HG03342 (cell line): Measurements from ENCODE around the gene TESMIN.

Experiments used
- ATAC-seq: cut with Tn5 transposase; IDR thresholded peaks from one replicate; pipeline ENCODE4 v1.9.1; 2021; ENCODE audit warnings: mild to moderate bottlenecking, moderate library complexity; ENCODE audit not compliant: unreplicated experiment

TESMIN gene

GRCh38 chr11:68663482-68664010, 87.8 kb downstream of the TESMIN start:
- ATAC-seq, result no peak

- no peak for ATAC-seq
Measured at GRCh38 chr11:68661697-68662603, 89.4 kb downstream of the TESMIN start.

GRCh38 chr11:68661014-68661413, 90.3 kb downstream of the TESMIN start:
- no peak for ATAC-seq

GRCh38 chr11:68660066-68660810, 91.1 kb downstream of the TESMIN start:
- ATAC-seq, result no peak

- ATAC-seq, result no peak
Measured at GRCh38 chr11:68659158-68659921, 92.0 kb downstream of the TESMIN start.

- no peak for ATAC-seq
Measured at GRCh38 chr11:68658661-68659060, 92.7 kb downstream of the TESMIN start.

GRCh38 chr11:68658097-68658496, 93.2 kb downstream of the TESMIN start:
- ATAC-seq, result no peak
